T-helper 2 cell treated with Interferon-gamma antibody and Interleukin-4, amounts not matched to agents 5 μg/mL and 100 μg/mL, for 36 hours (primary cell): ENCODE results near the gene ABCA4.
"Not testable (repeated sequence)": the region's sequence is repeated elsewhere in the genome, so short reads cannot be mapped to it uniquely, and the experiment has no call there.

Source experiments
- DNase-seq: peaks from one replicate; pipeline ENCODE4 v3.0.0; 2021; ENCODE audit warnings: low spot score
- H3K27ac Mint-ChIP-seq: one replicate; pipeline ENCODE4 v1.8.0; 2021; ENCODE audit warnings: mild to moderate bottlenecking, mixed read lengths
- H3K27me3 Mint-ChIP-seq: one replicate; pipeline ENCODE4 v1.8.0; 2021; ENCODE audit warnings: low read depth, mixed read lengths
- H3K36me3 Mint-ChIP-seq: one replicate; pipeline ENCODE4 v1.8.0; 2021; ENCODE audit warnings: low read depth, mixed read lengths
- H3K4me1 Mint-ChIP-seq: one replicate; pipeline ENCODE4 v1.8.0; 2021; ENCODE audit warnings: low read depth, mixed read lengths
- H3K4me3 Mint-ChIP-seq: one replicate; pipeline ENCODE4 v1.8.0; 2022; ENCODE audit warnings: mild to moderate bottlenecking, moderate library complexity, mixed read lengths
- H3K9me3 Mint-ChIP-seq: one replicate; pipeline ENCODE4 v1.8.0; 2021; ENCODE audit warnings: mixed read lengths

The ABCA4 gene

DNA sequence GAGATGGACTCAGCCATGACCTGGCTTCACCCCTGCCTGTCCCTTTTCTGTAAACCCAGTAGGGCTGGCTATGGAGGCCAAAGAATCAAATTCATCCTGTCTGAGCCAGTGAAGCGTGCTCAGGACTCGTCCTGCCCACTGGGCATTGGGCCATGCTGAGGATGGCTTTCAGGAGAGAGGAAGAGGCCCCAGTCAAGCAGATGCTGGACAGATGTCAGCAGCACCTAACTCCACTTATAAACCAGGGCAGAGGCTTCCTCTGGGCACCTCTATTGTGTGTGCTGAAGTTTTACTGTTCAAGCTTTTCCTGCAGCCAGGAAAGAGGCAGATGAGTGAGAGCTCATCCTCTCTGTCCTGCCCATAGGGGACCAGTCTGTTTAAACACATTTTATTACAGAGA is 114.3 kb downstream of the ABCA4 start:
- Mint-ChIP-seq H3K27ac (no peak overlapping the region), H3K27me3 (peaks cover 22% of the 10 kb centered on the region), H3K9me3 (no peaks in the 10 kb centered on the region), H3K4me3 (no peak overlapping the region), H3K36me3 (no peaks in the 10 kb centered on the region), H3K4me1 (no peaks in the 10 kb centered on the region)
- no peak for DNase-seq

DNA sequence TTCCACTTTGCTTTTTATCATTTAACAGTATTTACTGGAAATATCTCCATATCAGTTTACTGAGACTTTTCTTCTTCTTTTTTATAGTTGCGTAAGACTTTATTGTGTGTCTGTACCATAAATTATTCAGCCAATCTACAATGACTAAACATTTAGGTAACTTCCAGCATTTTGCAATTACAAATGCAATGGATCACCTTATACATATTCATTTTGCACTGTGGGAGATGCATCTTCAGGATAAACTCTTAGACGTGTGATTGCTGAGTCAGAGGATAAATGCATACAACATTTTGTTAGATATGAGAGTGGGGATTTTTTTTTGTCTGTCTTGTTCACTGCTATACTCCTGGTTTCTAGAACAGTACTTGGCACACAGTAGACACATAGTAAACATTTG is 116.0 kb downstream of the ABCA4 start:
- Mint-ChIP-seq H3K36me3 (no peaks in the 10 kb centered on the region), H3K4me1 (no peaks in the 10 kb centered on the region), H3K27ac (no peak overlapping the region), H3K9me3 (no peaks in the 10 kb centered on the region), H3K4me3 (no peak overlapping the region), H3K27me3 (peaks cover 22% of the 10 kb centered on the region)
- no peak for DNase-seq

DNA sequence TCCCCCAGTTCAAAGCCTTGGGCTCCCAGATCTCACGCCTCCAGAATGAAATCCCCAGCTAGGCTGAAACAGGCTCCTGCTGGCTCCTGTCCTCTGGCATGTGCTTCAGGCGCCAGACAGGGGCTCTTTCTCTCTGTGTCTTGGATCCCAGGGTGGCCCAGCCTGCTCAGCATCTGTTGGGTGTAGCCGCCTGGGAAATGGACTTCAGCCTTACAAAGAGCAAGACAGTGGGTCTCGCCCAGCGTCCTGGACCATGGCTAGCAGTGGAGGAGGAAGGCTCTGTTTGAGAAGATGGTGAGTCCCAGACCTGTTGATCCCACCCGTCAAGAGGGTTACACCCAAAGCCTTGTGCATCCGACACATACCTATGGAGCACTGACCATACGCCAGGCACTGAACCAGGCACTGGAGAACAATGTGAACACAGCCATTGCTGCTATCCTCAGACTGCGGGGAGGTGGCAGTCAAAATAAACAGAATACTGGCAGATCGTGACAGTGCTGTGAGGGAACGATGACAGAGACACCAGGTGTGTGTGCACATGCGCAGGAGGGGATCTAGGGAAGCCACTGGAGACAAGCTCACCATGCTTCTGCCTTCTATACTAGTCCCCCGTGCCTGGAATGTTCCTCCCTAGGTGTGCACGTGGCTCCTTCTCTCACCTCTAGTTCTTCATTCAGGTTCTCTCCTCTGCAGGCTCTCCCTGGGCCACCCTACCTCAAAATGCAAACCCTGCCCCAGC is 118.7 kb downstream of the ABCA4 start:
- Mint-ChIP-seq H3K4me3 (no peak overlapping the region), H3K36me3 (no peaks in the 10 kb centered on the region), H3K9me3 (no peaks in the 10 kb centered on the region), H3K4me1 (no peaks in the 10 kb centered on the region), H3K27ac (no peak overlapping the region), H3K27me3 (peaks cover 22% of the 10 kb centered on the region)
- DNase-seq = no peak

DNA sequence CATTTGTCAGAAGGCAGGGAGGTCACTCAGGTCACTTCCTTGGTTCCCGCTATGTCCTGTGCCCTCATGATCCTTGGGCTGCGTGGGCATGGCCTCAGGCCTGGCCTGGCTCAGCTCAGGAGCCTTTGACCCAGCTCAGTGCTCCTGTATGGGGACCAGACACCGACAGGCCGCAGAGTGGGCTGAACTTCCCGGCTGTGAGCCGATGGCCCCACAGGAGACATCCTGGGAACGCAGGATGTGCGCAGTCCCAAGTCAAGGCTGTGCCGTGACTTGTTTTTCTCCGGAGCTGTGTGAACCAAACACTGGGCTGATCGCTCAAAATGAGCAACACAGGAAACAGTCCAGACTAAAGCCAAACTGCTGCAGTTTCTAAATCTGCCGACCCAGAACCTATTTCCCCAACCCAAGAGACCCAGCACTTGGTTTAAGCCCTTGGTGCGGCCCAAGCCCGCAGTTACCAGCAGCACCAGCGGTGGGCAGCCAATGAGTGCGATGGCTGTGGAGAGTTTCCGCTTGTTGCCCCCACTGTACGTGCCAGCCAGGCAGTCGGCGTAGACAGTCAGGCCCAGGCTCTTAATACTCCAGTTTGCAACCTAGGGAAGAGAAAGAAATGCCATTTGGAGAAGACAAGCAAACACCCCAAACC is 119.4 kb downstream of the ABCA4 start:
- no peak overlapping the region for H3K27ac Mint-ChIP-seq
- DNase-seq = no peak
- H3K9me3 Mint-ChIP-seq = no peaks in the 10 kb centered on the region
- H3K4me3 Mint-ChIP-seq = no peak overlapping the region
- no peaks in the 10 kb centered on the region for H3K4me1 Mint-ChIP-seq
- no peaks in the 10 kb centered on the region for H3K36me3 Mint-ChIP-seq
- H3K27me3 Mint-ChIP-seq = peaks cover 20% of the 10 kb centered on the region

DNA sequence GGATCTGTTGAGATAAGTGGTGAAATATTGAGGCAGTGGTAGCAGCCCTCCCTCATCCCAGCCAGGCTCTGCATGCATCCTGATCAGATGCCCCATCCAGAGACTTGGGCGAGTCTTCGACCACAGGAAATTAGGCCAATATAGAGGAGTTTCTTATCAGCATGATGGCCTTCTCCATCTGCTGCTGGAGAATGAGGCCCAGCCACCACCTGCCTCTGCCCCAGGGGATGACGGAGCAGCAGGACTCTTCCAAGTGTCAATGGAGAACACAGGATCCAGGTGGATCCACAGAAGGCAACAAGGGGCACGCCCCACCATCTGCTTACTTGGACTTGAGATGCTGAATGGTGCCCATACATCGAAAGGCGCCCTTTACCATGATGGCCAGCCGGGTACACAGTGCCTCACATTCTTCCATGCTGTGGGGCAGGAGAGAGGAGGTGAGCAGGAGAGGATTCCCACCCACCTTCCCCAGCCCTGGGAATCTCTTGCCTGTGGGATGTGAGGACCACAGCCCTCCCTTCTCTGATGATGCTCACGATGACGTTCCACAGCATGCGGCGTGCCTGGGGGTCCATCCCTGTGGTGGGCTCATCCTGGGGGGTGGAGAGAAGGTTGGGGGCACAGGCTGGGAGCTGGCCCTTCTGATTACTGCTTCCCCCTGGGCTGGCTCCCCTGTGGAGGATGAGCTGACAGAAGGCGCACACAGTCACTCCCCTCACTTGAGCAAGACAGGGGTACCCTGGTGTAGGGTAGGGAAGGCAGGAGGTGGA is 120.3 kb downstream of the ABCA4 start:
- Mint-ChIP-seq H3K36me3 (no peaks in the 10 kb centered on the region), H3K27me3 (peaks cover 21% of the 10 kb centered on the region), H3K27ac (no peak overlapping the region), H3K9me3 (no peaks in the 10 kb centered on the region), H3K4me3 (no peak overlapping the region), H3K4me1 (peaks cover 2% of the 10 kb centered on the region)
- DNase-seq = no peak

DNA sequence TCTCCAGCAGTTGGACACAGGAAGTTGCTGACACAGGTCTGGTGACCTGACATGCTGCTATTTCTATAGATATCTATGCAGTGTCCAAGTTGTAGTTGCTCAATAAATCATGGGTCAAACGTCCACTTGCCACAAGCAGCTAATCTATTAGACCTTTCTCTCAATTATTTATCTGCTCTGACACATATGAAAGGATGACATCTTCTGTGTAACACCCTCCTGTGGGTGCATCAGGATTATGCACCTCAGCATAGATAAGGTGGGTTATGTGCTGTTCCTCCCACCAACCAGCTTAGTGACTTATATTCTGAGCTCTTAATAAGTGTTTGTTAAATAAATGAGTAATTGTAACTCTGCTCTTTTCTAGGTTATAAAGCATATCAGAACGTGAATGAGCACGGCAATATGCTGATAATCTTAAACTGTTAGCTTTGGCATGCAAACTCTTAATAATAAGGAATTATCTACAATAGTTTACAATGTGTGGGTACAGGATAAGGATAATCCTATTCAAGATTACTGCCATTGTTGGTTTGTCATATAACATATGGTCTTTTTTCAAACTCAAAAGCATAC is 121.0 kb downstream of the ABCA4 start:
- H3K36me3 Mint-ChIP-seq = no peaks in the 10 kb centered on the region
- peaks cover 26% of the 10 kb centered on the region for H3K27me3 Mint-ChIP-seq
- H3K4me1 Mint-ChIP-seq = peaks cover 2% of the 10 kb centered on the region
- DNase-seq = no peak
- no peak overlapping the region for H3K4me3 Mint-ChIP-seq
- H3K27ac Mint-ChIP-seq = no peak overlapping the region
- H3K9me3 Mint-ChIP-seq = no peaks in the 10 kb centered on the region

DNA sequence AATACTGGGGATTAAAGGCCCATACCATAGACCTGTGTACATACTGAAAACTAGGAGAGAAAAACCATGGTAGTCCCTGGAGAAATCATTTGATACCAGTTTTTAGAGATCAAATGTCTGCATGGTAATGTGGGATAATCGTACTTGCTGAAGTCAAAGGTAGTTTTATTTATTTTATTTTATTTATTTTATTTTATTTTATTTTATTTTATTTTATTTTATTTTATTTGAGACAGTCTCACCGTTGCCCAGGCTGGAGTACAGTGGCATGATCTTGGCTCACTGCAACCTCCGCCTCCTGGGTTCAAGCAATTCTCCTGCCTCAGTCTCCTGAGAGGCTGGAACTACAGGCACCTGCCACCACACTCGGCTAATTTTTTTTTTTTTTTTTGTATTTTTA is 122.4 kb downstream of the ABCA4 start:
- peaks cover 23% of the 10 kb centered on the region for H3K27me3 Mint-ChIP-seq
- not testable (repeated sequence) for H3K27ac Mint-ChIP-seq, DNase-seq, H3K36me3 Mint-ChIP-seq, H3K4me3 Mint-ChIP-seq, H3K4me1 Mint-ChIP-seq, H3K9me3 Mint-ChIP-seq

DNA sequence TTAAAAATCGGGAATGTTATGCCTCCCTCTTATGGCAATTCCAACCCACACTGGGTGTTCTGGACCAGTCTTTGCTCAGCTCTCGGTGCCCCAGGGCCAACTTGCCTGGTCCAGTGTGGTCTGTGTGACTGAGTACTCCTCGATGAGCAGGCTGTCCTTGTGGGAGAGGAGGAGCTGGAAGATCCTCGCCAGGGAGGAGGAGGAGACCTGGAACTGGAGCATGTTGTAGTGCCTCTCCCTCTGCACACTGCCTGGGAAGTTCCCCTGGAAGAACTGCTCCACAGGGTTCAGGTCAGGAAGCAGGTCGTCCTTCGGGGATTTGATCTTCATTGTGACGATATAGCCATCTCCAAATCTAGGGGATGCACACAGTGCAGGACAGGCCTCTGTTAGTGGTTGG is 123.2 kb downstream of the ABCA4 start:
- Mint-ChIP-seq H3K4me3 (no peak overlapping the region), H3K27me3 (peaks cover 20% of the 10 kb centered on the region), H3K27ac (no peak overlapping the region), H3K4me1 (peaks cover 2% of the 10 kb centered on the region), H3K9me3 (no peaks in the 10 kb centered on the region), H3K36me3 (no peaks in the 10 kb centered on the region)
- DNase-seq = no peak

DNA sequence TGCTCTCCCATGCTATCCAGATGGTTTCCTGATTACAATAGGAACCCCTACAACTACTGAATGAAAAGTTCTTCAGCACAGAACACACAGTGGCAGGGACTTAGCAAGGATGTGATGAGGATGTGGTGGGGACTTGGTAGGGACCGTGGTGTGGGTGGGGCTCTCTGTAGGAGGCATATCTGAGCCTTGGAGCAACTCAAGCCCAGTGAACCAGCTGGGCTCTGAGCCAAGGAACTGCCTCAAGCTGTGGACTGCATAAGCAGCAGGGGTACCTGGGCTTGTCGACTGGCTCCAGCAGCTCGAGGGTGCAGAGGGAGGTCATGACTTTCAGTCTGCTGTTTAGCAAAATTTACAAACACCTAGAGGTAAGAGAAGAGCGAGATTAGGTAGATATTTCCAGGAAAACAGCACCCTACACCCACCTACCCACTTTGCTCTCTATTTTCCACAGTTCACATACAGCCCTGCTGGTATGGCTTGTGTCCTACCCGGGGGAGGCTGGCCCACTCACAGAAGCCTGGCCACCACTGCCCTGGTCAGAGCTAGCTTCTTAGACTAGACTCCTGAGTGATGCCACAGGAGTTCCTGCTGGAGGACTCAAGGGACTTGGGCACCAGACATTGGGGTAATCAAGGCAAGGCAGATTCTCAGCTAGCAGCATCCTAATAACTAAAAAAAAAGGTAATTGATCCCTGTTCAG is 125.0 kb downstream of the ABCA4 start:
- H3K36me3 Mint-ChIP-seq = no peaks in the 10 kb centered on the region
- no peak overlapping the region for H3K27ac Mint-ChIP-seq
- no peak overlapping the region for H3K4me3 Mint-ChIP-seq
- H3K9me3 Mint-ChIP-seq = no peaks in the 10 kb centered on the region
- DNase-seq = no peak
- H3K4me1 Mint-ChIP-seq = peaks cover 2% of the 10 kb centered on the region
- peaks cover 27% of the 10 kb centered on the region for H3K27me3 Mint-ChIP-seq

DNA sequence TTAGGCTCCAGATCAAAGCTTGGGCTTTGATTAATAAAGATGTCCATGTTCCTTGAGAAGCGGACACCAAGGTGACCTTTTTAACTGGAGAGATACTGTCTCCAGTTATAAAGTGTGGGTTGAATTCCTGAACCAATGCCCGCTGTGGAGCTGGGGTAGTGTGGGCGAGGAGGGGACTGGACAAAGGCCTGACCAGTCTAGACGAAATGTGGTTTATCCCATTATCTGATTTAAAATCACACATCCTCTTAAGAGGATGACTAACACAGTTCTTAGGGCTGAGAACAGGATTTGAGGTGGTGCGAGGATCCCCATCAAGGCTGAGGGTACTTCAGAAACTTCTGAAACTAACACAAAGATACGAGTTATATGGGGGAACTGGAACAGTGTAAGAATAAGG is 127.2 kb downstream of the ABCA4 start:
- Mint-ChIP-seq H3K9me3 (no peaks in the 10 kb centered on the region), H3K36me3 (no peaks in the 10 kb centered on the region), H3K27me3 (peaks cover 30% of the 10 kb centered on the region), H3K27ac (no peak overlapping the region), H3K4me1 (peaks cover 2% of the 10 kb centered on the region), H3K4me3 (no peak overlapping the region)
- DNase-seq = no peak

DNA sequence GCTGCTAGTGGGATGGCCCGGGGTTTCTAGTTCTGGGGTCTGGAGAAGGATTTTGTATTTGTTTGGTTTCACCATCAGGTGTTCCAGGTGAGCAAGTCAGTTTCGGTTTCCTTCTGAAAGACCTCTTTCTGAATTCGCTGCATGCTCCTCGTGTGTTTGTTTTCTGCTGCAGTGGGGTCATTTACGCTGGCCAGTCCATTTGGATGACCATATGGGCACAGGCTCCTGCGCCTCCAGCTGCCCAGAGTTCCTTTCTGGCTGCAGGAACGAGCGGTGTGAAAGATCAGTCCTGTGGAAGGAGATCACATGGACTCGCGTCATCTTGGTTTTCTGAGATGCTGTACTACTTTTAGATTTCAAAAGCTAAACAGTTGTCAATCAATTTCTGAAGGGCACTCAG is 128.0 kb downstream of the ABCA4 start:
- Mint-ChIP-seq H3K27ac (no peak overlapping the region), H3K9me3 (no peaks in the 10 kb centered on the region), H3K4me1 (peaks cover 2% of the 10 kb centered on the region), H3K4me3 (no peak overlapping the region), H3K27me3 (peaks cover 30% of the 10 kb centered on the region), H3K36me3 (no peaks in the 10 kb centered on the region)
- DNase-seq = no peak

DNA sequence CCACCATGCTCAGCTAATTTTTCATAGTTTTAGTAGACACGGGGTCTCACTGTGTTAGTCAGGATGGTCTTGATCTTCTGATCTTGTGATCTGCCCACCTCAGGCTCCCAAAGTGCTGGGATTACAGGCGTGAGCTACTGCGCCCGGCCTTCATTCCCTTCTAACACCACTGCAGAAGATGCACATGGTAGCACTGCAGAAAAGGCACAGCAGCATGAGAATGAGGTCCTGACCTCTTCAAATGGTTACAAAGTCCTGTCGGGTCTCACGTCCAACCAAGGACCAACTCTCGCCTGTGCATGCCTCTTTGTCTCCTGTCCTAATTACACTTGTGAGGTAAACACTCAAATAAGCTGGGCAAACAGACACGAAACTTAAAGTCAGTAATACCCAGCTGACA is 128.8 kb downstream of the ABCA4 start:
- Mint-ChIP-seq H3K4me3 (no peak overlapping the region), H3K4me1 (peaks cover 2% of the 10 kb centered on the region), H3K27ac (no peak overlapping the region), H3K27me3 (peaks cover 35% of the 10 kb centered on the region), H3K36me3 (no peaks in the 10 kb centered on the region), H3K9me3 (no peaks in the 10 kb centered on the region)
- DNase-seq = no peak

DNA sequence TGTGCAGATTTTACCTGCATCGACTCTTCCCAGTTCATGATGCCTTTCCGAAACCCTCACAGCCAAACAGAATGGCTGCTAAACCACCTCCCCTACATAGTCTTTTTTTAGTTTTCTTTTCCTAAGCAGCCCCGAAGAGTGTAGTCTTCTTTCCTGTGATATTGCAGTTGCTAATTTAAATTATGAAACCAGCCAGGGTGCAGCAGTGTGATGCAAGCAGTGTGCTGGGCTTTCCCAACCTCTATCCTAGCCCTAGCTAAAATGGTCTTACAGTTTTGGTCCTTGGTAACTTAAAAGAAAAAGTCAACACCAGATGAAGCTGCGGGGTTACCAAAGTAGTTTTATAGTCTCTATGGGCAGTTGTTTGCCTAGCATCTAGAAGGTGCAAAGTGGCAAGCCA is 129.7 kb downstream of the ABCA4 start:
- no peaks in the 10 kb centered on the region for H3K36me3 Mint-ChIP-seq
- no peak for DNase-seq
- H3K27me3 Mint-ChIP-seq = peaks cover 39% of the 10 kb centered on the region
- no peaks in the 10 kb centered on the region for H3K9me3 Mint-ChIP-seq
- peaks cover 2% of the 10 kb centered on the region for H3K4me1 Mint-ChIP-seq
- H3K27ac Mint-ChIP-seq = no peak overlapping the region
- no peak overlapping the region for H3K4me3 Mint-ChIP-seq

DNA sequence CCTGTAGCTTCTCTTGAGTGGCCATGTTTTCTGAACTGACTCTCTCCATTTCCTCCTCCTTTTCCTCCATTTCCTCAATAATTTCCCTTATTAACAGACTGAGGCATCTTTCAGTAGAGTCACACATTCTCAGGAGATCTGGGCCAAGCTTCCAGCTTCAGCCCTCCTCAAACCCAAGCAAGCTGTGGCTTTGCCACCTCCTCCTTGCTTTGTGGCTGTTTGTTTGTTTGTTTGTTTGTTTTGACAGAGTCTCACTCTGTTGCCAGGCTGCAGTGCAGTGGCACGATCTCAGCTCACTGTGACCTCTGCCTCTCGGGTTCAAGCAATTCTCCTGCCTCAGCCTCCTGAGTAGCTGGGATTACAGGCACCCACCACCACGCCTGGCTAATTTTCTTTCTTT is 130.5 kb downstream of the ABCA4 start:
- not testable (repeated sequence) for H3K4me1 Mint-ChIP-seq, H3K4me3 Mint-ChIP-seq, H3K9me3 Mint-ChIP-seq, DNase-seq, H3K36me3 Mint-ChIP-seq
- peaks cover 37% of the 10 kb centered on the region for H3K27me3 Mint-ChIP-seq
- peak overlapping the region; percentile 38 for H3K27ac Mint-ChIP-seq
